GM15510 (cell line): ENCODE measurements around the gene PUS1.

Source experiments
- POLR2A ChIP-seq: IDR thresholded peaks from 3 replicates; pipeline ENCODE4 v1.6.1; 2011; ENCODE audit warnings: borderline replicate concordance; ENCODE audit not compliant: insufficient read length; ENCODE audit errors: extremely low read depth

The PUS1 gene

DNA sequence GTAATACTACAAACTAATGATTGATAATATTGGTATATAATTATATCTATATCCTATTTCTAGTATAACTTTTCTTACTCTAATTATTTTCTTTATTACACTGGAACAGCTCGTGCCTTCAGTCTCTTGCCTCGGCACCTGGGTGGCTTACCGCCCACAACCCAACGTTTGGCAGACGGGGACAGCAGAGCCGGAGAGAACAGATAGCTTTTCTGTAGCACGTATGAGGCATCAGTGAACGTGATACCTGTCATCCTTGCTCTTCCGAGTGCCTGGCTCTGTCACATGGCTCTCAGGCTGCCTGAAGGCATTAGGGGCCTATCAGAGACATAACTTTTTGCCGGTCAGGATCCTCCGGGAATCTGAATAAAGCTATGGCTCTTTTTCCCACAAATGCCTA, 5.5 kb downstream of the PUS1 start:
- TF ChIP-seq POLR2A, result no peak

DNA sequence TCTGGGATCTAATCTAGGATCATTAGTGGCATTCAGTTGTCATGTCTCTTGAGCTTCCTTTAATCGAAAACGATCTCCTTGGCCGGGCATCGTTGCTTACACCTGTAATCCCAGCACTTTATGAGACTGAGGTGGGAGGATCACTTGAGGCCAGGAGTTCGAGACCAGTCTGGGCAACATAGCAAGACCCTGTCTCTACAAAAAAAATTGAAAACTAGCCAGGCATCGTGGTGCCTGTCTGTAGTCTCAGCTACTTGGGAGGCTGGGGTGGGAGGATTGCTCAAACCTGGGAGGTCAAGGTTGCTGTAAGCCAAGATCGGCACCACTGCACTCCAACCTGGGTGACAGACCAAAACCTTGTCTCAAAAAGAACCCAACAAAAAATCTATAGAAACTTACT, 9.0 kb downstream of the PUS1 start:
- TF ChIP-seq POLR2A, result no peak

DNA sequence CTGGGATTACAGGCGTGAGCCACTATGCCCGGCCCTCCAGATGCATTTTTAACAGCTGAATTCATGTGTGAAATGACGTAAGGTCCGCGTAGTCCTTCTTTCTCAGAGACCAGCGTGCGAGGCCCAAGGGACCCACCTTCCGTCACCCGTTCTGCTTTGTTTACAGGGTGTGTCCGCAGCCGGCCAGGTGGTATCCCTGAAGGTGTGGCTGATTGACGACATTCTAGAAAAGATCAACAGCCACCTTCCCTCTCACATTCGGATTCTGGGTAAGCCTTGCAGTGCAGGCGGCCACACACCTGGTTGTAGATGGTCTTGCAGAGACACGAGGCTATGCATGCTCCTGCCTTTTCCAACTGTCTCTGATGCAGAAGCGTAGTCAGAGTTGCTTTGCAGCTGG, 9.9 kb downstream of the PUS1 start:
- TF ChIP-seq POLR2A, result no peak

DNA sequence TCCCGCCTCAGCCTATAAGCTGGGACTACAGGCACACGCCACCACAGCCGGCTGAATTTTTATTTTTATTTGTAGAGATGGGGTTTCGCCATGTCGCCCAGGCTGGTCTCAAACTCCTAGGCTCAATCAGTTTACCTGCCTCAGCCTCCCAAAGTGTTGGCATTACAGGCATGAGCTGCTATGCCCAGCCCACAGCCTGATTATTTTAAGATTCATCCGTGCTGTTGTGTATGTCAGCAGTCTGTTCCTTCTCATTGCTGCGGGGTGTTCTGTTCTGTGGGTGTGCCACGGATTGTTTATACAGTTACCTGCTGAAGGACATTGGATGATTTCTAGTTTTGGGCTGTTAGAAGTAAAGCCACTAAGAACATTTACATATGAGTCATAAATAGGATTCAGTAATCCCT, 11.1 kb downstream of the PUS1 start:
- no peak for TF ChIP-seq POLR2A

DNA sequence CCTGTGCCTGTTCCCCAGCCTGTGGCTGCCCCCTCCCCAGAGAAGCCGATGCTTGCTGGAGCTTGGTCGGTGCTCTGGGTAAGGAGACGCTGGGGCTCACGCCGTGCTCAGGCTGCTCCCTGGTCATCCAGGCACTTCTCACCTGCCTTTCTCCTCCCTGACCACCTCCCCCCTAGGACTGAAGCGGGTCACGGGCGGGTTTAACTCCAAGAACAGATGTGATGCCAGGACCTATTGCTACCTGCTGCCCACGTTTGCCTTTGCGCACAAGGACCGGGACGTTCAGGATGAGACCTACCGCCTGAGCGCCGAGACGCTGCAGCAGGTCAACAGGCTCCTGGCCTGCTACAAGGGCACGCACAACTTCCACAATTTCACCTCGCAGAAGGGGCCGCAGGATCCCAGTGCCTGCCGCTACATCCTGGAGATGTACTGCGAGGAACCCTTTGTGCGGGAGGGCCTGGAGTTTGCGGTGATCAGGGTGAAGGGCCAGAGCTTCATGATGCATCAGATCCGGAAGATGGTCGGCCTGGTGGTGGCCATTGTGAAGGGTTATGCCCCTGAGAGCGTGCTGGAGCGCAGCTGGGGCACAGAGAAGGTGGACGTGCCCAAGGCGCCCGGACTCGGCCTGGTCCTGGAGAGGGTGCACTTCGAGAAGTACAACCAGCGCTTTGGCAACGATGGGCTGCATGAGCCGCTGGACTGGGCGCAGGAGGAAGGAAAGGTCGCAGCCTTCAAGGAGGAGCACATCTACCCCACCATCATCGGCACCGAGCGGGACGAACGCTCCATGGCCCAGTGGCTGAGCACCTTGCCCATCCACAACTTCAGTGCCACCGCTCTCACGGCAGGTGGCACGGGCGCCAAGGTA, 12.3 kb downstream of the PUS1 start:
- TF ChIP-seq POLR2A, result no peak

DNA sequence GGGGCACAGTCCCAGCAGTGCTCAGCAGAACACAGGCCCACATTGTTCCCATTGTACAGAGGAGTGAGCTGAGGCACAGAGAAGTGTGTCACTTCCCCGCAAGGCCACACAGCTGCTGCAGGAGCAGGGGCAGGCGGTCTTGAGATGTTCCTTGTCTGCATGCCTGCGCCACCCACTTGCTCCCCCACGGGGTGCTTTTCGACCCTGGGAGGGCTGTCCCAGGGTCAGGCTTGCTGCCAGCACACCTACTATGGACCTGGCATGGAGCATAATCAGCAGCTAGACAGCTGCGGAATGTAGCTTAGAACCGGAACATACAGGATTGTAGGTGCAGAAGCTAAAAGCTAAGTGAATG, 12.9 kb downstream of the PUS1 start:
- TF ChIP-seq POLR2A, result no peak

GRCh38 chr12:131942671-131943070, 13.6 kb downstream of the PUS1 start:
- no peak for TF ChIP-seq POLR2A

- no peak for TF ChIP-seq POLR2A
Measured at GRCh38 chr12:131943389-131943788, 14.3 kb downstream of the PUS1 start.

- TF ChIP-seq POLR2A, result no peak
Measured at GRCh38 chr12:131943876-131944275, 14.8 kb downstream of the PUS1 start.

- TF ChIP-seq POLR2A, result no peak
Measured at GRCh38 chr12:131944601-131945251, 15.7 kb downstream of the PUS1 start.

DNA sequence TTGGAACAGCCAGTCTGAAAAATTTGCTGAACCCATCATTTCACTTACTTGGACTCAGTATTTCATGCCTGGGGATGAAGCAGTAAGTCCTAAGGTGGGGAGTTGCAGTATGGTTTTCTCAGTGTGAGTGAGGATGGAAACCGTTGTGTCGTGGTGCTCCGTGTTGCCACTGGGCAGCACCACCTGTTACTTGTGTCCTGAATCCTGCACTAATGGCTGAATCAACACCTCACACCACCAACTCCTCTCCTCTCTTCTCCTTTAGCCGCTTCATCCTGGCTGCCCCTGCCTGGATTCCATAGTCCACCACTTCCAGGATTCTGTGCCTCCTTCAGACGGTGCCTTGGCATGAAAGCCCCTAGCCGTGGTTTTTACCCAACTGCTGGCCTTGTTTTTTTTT, 17.7 kb downstream of the PUS1 start:
- TF ChIP-seq POLR2A, result no peak

DNA sequence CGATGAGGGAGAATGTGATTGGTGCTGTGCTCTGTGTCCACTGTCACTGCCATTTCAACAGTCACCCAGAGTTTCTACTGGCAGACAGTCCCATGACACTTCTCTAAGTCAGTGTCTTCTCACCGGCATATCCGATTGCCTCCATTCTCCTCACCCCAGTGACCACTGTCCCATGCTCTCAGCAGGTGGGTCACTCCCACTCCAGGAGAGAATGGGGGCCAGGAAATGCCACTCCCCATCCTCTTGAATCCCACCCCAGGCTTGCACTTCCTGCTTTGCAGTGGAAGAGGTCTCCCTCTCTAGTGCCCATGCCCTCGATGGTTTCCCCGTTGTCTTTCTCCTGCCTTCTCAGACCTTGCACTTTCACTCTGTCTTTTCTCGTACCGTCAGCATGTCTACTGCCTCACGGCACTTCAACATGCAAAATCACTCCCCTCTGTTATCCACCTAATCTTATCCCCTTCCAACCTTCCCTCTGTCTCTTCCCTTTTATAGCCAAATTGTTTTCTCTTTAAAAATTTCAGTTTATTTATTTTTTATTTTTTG, 18.5 kb downstream of the PUS1 start:
- TF ChIP-seq POLR2A, result no peak

DNA sequence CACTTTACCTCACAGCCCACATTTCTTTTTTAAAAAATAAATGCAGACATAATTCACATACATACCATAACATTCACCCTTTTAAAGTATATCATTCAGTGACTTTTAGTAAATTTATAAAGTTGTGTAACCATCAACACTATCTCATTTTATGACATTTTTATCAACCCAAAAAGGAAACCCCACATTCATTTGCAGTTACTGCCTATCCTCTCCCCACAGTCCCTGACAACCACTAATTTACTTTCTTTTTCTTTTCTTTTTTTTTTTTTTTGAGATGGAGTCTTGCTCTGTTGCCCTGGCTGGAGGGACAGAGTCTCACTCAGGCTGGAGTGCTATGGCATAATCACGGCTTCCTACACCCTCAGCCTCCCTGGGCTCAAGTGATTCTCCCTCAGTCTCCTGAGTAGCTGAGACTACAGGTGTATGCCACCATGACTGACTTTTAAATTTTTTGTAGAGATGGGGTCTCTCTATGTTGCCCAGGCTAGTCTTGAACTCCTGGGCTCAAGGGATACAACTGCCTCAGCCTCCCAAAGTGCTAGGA, 19.2 kb downstream of the PUS1 start:
- no peak for TF ChIP-seq POLR2A

DNA sequence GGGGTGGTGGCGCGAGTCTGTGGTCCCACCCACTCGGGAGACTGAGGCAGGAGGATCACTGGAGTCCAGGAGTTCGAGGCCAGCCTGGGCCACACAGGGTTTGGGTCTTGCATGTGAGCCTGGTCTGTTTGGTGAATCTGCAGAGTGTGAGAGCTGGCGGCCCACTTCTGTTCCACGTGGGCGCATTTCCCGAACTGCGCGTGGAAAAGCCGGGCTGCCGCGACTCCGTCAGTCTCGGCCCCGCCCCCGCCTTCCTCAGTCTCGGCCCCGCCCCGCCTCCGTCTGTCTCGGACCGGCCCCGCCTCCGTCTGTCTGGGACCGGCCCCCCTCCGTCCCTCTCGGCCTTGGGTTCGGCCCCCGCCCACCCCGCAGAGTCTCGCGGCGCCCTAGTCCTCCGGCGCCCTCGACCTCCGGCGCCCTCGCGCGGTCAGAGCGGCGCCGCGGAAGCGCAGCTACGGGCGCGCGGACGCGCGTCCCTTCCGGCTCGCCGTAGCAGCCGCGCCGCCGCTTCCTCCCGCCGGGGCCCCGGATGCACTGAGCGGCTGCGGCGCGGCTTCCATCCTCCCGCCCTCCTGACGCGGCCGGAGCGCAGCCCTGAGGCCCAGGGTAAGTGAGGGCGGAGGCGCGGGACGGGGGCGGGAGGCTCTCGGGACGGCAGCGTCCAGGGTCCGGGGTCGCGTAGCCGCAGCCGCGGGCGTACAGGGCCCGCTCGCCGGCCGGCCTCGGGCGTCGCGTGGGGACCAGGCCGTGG, 20.5 kb downstream of the PUS1 start, which contains the start of gene EP400:
TSS of gene EP400 (plus strand) at position 512 of the 751 bp plus-strand sequence. CDS start 10,678 bp downstream, outside the sequence.
- TF ChIP-seq POLR2A, result peak; percentile 72
